GDM1 (cell line): ENCODE results near the gene SBF1.
"Not testable (repeated sequence)": the region's sequence is repeated elsewhere in the genome, so short reads cannot be mapped to it uniquely, and the experiment has no call there.

Experiments
- DNase-seq: peaks from one replicate; lab custom pipeline; 2025; lab: John Stamatoyannopoulos, UW

SBF1 gene

DNA sequence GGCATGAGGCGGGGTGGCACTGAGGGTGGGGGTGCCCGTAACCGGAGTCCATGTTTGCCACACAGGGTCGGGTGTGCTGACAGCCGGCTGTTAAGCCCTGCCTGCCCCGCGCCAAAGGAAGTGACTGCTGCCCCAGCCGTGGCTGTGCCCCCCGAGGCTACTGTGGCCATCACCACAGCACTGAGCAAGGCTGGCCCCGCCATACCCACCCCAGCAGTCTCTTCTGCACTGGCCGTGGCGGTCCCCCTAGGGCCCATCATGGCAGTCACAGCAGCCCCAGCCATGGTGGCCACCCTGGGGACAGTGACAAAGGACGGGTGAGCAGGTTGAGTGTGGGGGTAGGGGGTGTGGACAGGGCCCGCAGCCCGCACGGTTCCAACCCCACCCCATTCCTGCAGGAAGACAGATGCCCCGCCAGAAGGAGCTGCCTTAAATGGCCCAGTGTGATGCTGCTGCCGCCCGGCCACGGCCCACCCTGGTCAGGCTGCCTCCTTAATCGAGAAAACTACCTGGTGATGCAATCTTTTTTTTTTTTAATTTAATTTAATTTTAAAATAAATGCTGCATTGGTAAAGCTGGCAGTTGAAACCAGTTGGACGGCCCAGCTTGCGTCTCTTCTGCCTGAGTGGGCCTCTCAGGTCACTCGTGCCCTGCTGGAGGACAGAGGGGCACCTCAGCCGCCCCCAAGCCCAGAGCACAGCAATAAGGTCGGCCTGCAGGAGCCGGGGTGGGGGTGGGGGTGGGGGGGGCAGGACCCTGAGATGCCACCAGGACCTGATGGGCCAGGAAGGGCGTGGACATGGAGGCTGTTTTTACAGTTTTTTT, 30.8 kb downstream of the SBF1 start:
- DNase-seq: no peak

DNA sequence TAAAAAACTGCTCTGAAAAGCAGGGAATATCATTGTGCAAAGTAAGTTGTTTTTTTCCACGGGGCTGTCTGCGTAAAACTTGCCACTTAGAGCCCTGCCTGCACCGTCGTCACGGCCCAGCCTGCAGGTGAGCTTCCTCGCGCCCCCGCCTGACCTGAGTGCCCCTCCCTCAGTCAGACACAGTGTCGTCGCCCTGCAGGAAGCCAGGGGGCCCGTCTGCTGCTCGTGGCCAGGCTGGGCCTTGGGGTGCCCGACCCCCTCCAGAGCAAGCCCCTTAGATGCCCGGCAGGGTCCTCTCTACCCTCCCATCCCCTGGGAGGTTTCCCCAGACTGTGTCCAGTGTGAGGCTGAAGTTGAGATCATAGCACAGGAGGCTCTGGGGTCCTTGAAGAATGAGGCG, 31.6 kb downstream of the SBF1 start:
- no peak for DNase-seq

DNA sequence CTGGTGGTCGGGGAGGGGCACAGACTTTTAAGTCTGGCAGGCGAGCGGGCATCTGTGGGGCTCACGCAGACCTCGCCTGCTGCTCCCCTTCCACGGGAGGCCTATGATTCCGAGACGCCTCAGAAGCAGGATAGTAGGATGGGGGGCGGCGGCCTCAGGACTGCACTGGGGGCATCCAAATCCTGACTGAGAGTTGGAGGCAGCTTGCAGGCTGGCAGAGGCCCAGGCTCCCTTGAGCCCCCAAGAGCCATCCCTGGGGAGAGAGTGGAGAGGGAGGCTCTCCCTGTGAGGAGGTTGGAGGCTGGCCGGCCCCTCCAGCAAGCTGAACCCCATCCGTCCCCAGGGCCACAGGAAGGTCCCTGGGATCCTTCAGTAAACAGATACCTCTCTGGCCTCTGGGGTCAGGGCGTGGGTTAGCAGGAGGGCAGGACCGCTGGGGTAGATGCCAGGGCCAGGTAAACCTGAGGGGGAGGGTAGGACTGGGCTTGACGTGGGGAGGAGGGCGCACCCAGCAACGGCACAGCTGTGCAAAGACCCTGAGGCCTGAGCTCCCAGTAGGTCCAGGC, 33.3 kb downstream of the SBF1 start:
- DNase-seq: no peak

DNA sequence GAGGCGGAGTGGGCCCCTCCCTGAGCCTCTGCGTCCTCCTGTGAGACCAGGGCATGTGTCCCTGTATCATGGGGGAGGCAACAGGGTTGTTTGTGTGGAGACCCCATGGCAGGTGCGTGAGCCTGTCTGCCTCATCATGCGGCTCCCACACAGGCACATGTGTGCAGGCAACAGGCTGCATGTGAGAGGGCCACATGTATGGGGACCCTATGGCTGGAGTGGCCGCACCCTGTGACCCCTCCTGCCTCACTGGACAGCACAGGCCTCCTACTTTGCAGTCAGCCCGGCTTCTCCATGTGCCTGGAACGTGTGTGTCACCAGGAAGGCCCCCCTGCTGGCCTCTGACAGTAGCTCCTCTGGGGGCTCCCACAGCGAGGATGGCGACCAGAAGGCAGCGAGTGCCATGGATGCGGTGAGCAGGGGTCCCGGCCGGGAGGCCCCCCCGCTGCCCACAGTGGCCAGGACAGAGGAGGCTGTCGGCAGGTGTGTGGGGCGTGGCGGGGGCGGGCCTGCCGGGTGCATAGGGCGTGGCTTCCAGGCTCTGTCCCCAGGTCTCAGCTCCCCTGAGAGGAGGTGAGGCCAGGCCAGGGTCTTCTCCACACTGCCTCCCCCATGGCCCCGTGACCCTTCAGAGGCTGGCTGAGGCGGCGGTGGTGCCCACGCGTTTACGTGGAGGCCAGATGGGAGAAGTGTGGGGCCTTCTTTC, 34.1 kb downstream of the SBF1 start:
- DNase-seq: no peak

DNA sequence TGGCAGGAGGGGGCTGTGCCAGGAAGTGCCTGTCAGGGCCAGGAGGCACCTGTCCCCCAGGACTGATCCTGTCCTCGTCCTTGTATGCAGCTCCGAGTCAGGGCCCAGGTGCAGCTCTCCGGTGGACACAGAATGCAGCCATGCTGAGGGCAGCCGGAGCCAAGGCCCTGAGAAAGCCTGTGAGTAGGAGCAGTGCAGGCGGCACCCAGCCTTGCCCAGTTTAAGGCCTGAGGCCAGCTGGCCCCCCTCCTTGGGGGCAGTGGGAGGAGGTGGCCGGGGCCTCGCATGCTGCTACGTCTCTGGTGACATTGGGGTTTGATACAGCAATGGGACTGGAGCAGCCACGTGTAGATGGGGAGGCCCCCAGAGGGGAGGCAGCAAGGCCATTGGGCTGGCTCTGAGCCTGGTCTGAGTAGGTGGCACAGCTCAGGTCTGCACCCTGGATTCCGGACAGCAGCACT, 34.9 kb downstream of the SBF1 start:
- no peak for DNase-seq

DNA sequence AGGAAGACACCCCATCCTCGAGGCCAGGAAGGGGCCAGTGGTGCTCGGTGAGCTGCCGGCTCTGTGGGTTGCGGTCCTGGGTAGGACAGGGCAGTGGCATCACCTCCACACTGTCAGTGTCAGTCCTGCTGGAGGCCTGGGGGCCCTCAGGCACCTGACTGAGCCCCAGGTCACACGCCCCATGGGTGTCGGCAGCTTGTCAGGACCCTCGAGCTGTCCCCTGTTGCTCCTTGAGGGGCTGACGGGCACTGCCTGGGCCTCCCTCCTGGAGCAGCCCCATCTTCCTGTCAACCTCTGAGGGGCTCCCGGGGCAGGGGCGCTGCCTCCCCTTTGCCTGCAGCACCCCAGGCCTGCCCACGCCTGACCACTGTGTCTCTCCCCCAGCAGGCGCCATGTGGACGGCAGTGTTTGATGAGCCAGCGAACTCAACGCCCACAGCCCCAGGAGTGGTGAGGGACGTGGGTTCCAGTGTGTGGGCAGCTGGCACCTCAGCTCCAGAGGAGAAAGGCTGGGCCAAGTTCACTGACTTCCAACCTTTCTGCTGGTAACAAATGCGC, 35.4 kb downstream of the SBF1 start:
- no peak for DNase-seq

DNA sequence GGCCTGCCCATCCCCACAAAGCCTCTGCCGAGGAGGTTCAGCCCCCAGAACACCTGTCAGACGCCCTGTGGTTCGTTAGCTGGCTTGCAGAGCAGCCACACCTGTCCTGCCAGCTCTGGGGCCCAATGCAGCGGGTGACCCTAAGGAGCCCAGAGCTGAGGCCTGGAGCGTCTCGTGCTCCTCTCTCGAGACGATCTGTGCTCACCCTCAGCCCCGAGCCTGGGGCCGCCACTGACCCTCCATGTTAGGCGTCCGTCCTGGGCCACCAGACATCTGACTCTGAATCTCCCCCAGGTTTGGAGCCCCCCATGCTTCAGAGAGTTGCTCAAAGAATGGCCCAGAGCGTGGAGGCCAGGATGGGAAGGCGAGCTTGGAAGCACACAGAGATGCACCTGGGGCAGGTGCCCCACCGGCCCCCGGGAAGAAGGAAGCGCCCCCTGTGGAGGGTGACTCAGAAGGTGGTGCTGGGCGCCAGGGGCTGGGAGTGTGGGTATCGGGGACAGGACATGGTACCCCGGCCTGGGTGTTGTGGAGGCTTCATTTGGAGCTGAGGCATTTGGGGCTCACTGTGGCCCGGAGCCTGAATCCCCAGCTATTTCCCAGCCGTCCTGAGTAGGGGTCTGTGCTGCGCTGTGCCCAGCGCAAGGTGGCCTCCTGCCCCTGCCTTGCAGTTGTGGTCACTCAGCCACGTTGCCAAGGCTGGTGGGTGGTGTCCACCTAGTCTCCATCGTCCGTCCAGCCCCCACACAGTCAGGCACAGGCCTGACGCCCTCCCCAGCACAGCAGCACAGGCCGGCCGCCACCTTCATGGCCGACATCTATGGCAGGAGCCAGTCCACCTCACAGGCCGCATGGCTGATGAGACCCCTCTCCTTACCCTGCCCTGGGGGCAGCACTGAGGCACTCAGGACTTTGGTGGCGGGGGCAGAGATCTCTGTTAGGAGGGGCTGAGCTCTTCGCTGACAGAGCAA, 36.2 kb downstream of the SBF1 start:
- no peak for DNase-seq

DNA sequence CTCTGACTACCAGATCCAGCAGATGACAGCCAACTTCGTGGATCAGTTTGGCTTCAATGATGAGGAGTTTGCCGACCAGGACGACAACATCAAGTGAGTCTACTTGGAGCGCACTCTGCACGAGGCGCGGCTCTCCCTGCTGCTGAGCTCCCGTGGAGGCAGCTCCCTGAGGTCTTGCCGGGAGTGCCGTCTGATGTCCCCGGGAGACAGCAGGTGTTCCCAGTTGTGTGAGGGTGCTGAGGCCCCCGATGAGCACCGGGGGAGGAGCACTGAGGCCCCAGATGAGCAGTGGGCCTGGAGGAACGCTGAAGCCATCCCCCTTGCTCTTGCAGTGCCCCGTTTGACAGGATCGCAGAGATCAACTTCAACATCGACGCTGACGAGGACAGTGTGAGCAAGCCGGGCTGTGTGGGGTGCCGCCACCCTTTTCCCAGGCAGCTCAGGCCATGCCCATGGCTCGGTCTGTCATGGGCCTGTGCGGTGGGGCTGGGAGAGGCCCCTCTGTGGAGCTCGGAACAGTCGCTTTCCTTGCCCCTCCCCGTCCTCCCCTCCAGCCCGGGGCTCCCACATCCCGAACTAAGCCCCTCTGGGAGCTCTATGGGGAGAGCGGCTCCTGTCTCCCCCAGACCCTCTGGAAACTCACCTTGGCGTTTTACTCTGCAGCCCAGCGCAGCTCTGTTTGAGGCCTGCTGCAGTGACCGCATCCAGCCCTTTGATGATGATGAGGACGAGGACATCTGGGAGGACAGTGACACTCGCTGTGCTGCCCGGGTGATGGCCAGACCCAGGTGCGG, 37.1 kb downstream of the SBF1 start:
- DNase-seq: no peak

DNA sequence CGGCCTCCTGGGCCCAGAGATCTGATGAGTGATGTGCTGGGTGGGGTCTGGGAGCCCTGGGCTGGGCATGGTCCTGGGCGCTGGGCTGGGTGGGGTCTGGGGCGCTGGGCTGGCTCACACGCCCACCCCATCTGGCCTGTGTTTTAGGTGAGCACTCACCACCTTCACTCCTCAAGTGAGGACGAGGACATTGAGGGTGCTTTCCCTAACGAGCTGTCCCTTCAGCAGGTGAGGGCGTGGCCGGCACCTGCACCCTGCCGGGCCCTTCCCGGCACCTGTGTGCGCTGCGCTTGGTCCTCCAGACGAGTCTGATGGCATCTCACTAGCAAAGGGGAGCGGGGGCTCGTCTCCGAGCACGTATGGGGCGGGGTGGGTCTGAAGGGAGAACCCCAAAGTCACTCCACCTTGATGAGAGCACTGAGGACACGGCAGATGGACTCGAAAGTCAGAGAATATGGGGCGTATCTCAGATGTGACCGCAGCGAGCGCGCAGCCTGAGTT, 37.9 kb downstream of the SBF1 start:
- no peak for DNase-seq

DNA sequence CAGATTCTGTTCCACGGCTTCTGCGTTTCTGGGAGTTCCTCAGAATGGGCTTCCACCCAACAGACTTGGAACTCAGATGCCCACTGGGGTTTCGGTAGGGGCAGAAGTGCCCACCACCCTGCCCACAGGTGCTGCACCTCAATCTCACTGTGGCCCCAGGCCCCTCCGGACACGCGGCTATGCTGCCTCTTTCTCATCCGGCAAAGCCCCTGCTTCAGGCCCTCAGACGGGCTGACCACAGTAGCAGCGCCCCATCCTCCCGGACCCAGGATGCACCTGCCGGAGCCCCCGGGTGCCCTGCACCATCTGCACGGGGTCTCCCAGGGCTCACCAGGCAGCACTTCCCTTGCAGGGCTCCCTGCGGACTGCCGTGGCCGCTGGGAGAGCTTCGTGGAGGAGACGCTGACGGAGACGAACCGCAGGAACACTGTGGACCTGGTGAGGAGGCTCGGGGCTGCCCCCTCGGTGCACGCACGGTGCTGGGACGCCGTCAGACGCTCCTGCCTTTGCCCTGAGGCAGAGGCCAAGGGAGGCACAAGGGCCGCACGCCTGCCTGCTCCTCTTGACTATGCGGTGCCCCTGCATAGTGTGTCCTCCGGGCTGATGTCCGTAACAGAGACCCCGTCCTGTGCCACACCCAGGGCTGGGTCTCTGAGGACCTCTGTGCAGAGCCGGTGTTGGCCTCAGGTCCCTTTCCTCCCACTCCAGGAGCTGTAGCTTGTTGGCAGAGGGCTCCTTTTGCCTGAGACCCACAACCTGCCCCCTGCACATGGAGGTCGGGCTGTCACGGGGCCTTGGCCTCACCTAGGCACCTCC, 38.6 kb downstream of the SBF1 start:
- no peak for DNase-seq

DNA sequence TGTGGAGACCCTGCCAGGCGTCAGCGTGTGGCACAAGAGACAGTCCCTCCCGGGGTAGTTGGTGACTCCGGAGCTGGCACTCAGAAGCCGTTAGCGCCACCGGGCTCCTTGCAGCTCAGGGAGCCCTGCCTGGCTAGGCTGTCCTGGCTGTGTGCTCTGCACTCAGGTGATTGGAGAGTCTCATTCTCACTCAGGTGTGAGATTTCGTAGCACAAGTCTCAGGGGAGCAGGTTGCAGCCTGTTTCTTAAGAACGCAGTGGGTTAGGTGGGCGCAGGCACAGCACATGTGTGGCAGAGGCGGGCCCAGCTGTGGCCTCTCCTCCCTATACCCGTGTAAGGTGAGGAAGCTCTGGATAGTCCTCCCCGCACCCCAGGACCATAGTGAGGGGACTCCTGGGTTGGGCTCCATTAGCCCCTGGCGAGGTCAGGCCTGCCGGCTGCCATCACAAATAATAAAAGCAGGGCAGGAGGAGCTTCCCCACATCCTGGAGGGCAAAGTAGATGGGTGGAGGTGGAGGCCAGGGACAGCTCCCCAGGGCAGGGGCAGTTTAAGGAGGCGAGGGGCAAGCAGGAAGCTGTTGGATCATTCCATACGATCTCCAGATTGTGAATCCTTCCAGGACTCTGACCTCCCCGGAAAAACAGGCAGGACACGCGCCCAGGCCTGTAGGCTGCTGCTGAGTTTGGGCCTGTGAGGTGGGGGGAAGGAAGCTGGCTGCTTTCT, 39.4 kb downstream of the SBF1 start:
- DNase-seq: no peak

DNA sequence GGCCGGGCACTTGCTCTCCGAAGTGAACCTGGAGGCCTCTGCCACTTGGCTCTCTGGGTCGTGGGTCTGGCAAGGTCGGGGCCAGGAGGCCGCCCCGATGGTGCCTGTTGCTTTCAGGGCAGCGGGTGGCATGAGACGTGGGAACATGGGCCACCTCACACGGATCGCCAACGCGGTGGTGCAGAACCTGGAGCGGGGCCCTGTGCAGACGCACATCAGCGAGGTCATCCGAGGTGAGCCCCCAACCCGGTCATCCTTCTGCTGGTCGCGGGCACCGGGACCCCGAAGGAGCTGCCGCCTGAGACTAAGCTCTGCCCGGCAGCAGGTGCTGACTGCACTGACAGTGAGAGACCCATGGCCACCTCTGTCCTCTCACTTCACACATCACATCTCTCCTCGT, 40.0 kb downstream of the SBF1 start:
- no peak for DNase-seq

DNA sequence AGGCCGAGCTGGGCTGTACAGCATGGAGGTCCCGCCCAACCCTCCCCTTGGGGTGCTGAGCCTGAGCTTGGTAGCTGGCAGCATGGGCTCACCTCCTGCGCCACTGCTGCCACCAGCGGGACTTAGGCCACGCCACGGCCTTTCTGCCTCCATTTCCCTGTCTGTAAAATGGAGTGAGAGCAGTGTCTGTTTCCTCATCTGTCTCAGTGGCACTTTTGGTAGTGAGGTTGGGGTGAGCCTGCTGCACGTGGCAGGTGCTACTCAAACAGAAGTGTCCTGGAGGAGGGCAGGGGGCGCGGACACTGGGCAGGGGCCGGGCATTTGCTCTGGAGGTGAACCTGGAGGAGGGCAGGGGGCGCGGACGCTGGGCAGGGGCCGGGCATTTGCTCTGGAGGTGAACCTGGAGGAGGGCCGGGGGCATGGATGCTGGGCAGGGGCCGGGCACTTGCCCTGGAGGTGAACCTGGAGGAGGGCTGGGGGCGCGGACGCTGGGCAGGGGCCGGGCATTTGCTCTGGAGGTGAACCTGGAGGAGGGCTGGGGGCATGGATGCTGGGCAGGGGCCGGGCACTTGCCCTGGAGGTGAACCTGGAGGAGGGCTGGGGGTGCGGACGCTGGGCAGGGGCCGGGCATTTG, 41.8 kb downstream of the SBF1 start:
- DNase-seq: not testable (repeated sequence)

DNA sequence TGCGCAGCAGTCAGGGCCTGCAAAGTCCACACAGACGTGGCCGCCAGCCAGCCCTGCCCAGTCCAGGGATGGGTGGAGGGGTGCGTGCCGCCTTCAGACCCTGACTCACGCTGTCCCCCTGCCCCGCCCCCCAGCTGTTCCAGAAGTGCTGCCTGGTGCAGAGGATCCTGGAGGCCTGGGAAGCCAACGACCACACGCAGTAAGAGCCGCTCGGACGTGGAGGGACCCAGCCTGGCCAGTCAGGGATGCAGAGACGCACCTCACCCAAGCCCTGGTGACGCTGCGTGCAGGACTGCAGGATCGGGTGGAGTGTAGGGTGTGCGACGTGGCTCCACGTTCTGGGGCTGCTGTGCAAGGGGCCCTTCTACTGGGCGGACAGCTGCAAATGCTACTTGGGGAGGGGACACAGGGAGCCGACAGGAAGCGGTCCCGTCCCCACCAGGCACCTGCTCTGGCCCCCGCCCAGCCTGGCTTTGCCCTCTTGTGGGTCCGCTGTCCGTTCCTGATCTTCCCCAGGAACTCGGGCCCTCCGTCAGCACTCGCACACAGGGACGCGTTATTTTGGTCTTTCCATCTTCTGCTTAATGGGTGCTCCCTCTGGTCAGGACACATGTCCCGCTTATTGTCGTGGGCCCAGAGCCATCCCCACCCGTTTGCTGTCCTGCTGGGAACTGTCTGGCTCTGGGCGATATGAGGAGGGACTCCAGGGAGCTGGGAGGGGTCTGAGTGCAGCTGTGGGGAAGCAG, 42.5 kb downstream of the SBF1 start:
- no peak for DNase-seq

DNA sequence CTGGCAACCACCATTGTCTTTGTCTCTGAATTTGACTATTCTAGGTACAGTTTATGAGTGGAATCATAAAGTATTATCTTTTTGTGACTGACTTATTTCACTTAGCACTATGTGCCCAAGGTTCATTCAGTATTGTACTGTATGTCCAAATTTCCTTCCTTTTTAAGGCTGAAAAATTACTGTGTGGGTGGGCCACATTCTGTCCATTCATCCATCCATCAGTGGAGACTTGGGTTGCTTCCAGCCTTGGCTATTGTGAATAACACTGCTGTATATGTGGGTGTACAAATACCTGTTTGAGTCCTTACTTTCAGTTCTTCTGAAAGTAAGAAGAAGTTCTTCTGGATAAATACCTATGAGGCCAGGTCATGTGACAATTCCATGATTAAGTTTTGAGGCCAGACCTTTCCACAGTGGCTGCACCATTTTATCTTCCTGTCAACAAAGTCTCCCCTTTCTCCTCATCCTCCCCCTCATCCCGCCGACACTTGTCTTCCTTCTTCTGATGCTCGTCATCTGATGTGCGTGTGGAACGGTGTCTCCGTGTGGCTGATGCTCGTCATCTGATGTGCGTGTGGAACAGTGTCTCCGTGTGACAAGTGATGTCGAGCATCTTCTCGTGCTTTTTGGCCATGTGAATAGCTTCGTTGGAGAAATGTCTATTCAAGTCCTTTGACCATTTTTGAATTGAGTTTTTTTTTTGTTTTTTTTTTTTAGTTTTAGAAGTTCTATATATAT, 49.5 kb downstream of the SBF1 start:
- no peak for DNase-seq

DNA sequence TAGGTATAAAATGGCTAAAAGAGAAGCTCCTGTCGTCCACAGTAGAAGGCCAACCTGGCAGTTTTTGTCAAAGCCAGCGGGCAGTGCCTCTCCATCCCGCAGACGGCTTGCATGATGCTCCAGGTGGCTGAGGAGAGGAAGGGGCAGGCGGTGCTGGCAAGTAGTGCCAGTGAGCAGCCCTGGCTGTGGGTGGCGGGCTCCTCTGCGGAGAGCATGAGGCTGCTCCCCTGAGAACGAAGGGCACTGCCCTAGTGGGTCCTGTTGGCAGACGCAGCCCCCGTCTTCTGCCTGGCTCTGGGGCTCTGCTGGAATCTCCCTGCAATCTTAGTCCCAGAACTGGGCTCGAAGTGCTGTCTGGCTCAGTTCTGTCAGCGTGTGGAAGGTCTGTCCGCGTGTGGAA, 50.9 kb downstream of the SBF1 start:
- no peak for DNase-seq
